Measurements from ENCODE around the gene HOXC9.

DNA sequence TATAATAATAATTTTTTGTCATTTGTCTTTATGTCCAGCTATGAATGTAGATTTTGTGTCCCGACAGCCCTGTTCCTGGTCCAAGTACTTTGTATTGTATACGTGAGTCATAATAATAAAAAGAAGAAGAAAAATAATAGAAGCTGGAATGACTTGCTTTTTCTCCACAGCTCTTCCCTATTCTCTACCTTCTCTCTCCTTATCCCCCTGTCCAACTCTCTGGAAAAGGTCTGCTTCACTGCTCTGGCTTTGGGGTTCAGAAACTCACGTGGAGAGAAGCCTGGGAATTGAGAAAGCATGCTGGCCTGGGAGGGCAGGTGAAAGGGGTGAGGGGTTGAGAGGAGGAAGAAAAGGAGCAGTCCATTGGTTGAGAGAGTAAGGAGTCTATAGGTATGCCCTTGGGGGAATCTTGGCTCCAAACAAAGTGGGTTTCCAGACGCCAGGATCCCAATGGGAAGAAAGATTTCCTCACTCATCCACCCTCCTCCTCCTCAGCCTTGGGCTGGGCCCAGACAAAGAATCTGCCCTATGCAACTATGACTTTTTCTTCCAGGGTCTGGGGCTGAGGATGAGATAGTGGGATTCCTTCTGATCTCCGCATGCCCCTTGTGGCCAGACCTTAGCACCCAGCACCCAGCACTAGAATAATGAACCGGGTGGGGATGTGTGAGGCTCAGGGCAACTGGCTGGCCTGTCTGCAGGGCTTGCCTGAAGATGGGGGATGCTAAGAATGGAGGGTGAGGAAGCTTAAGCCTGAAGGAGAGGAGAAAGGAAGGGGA, 12.9 kb downstream of the HOXC9 start:
- no peak for TF ChIP-seq FOXA1 (IDR thresholded peaks at IDR 0.05; ENCODE audit: borderline replicate concordance)
- no peak for TF ChIP-seq FOSL1 (tag; conservative IDR thresholded peaks at IDR 0.05)
- TF ChIP-seq, protein P1, sequence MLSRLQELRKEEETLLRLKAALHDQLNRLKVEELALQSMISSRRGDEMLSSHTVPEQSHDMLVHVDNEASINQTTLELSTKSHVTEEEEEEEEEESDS (CRISPR knock-in tag; IDR thresholded peaks at IDR 0.05), result no peak
- TF ChIP-seq CBX3 (IDR thresholded peaks at IDR 0.05; ENCODE audit: borderline replicate concordance in 1 of 2, low read length in 2 of 2), result no peak
- TF ChIP-seq SMARCA4 (IDR thresholded peaks at IDR 0.05), result no peak
- TF ChIP-seq ADNP (tag; IDR thresholded peaks at IDR 0.05), result no peak
- TF ChIP-seq, protein P2, sequence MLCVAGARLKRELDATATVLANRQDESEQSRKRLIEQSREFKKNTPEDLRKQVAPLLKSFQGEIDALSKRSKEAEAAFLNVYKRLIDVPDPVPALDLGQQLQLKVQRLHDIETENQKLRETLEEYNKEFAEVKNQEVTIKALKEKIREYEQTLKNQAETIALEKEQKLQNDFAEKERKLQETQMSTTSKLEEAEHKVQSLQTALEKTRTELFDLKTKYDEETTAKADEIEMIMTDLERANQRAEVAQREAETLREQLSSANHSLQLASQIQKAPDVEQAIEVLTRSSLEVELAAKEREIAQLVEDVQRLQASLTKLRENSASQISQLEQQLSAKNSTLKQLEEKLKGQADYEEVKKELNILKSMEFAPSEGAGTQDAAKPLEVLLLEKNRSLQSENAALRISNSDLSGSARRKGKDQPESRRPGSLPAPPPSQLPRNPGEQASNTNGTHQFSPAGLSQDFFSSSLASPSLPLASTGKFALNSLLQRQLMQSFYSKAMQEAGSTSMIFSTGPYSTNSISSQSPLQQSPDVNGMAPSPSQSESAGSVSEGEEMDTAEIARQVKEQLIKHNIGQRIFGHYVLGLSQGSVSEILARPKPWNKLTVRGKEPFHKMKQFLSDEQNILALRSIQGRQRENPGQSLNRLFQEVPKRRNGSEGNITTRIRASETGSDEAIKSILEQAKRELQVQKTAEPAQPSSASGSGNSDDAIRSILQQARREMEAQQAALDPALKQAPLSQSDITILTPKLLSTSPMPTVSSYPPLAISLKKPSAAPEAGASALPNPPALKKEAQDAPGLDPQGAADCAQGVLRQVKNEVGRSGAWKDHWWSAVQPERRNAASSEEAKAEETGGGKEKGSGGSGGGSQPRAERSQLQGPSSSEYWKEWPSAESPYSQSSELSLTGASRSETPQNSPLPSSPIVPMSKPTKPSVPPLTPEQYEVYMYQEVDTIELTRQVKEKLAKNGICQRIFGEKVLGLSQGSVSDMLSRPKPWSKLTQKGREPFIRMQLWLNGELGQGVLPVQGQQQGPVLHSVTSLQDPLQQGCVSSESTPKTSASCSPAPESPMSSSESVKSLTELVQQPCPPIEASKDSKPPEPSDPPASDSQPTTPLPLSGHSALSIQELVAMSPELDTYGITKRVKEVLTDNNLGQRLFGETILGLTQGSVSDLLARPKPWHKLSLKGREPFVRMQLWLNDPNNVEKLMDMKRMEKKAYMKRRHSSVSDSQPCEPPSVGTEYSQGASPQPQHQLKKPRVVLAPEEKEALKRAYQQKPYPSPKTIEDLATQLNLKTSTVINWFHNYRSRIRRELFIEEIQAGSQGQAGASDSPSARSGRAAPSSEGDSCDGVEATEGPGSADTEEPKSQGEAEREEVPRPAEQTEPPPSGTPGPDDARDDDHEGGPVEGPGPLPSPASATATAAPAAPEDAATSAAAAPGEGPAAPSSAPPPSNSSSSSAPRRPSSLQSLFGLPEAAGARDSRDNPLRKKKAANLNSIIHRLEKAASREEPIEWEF (CRISPR knock-in tag; IDR thresholded peaks at IDR 0.05), result no peak
- no peak for TF ChIP-seq ELK1 (CRISPR knock-in tag; IDR thresholded peaks at IDR 0.05)
- TF ChIP-seq POLR2AphosphoS5 (IDR thresholded peaks at IDR 0.05; ENCODE audit: control insufficient read depth, insufficient read depth, low read depth, low read length), result no peak
- TF ChIP-seq, protein P3, sequence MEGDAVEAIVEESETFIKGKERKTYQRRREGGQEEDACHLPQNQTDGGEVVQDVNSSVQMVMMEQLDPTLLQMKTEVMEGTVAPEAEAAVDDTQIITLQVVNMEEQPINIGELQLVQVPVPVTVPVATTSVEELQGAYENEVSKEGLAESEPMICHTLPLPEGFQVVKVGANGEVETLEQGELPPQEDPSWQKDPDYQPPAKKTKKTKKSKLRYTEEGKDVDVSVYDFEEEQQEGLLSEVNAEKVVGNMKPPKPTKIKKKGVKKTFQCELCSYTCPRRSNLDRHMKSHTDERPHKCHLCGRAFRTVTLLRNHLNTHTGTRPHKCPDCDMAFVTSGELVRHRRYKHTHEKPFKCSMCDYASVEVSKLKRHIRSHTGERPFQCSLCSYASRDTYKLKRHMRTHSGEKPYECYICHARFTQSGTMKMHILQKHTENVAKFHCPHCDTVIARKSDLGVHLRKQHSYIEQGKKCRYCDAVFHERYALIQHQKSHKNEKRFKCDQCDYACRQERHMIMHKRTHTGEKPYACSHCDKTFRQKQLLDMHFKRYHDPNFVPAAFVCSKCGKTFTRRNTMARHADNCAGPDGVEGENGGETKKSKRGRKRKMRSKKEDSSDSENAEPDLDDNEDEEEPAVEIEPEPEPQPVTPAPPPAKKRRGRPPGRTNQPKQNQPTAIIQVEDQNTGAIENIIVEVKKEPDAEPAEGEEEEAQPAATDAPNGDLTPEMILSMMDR (IDR thresholded peaks at IDR 0.05 in 2 of 3, conservative IDR thresholded peaks at IDR 0.05 in 1 of 3; ENCODE audit: insufficient read depth in 2 of 3, low read depth in 1 of 3, low read length in 3 of 3), result peak in 1 of 3 experiments; percentile 23; a peak in 1 of 6 replicates
- no peak for TF ChIP-seq TEAD1 (CRISPR knock-in tag; IDR thresholded peaks at IDR 0.05)
- no peak for TF ChIP-seq CBX5 (IDR thresholded peaks at IDR 0.05; ENCODE audit: borderline replicate concordance, low read depth)
